Measurements from ENCODE around the gene CD82. TPM values are rescaled to one million over a fixed set of nuclear protein-coding genes. Genes with fewer than 3 reads are reported as not detected.
"Not testable (repeated sequence)": the region's sequence is repeated elsewhere in the genome, so short reads cannot be mapped to it uniquely, and the experiment has no call there.

The CD82 gene
- total RNA-seq, 1 experiment from 2014 or later: 114 TPM

GRCh38 chr11:44658506-44658850 lies 93.0 kb downstream of the CD82 start:
- Mint-ChIP-seq H3K9me3 (ENCODE audit: unreplicated experiment) (no peaks in the 10 kb centered on the region), H3K36me3 (ENCODE audit: insufficient read depth, unreplicated experiment) (no peaks in the 10 kb centered on the region), H3K27ac (ENCODE audit: low read depth, unreplicated experiment) (no peak overlapping the region), H3K4me3 (ENCODE audit: unreplicated experiment) (no peak overlapping the region), H3K4me1 (ENCODE audit: insufficient read depth, unreplicated experiment) (no peaks in the 10 kb centered on the region), H3K27me3 (ENCODE audit: insufficient read depth, unreplicated experiment) (peaks cover 26% of the 10 kb centered on the region)
- TF ChIP-seq CTCF (IDR thresholded peaks at IDR 0.05; ENCODE audit: unreplicated experiment): no peak
- BruUV-seq (replicated peaks): no TSS peak
- intact Hi-C loops (cut with micrococcal nuclease): no loop called here
- ChIA-PET CTCF (interaction anchor here (1.1 kb wide), 1 partner anchor 673 kb away, joined by 3 read pairs; no protein-coding TSS in a partner anchor), POLR2A (no interaction called here)
- DNase-seq (ENCODE audit: unreplicated experiment): no peak

DNA sequence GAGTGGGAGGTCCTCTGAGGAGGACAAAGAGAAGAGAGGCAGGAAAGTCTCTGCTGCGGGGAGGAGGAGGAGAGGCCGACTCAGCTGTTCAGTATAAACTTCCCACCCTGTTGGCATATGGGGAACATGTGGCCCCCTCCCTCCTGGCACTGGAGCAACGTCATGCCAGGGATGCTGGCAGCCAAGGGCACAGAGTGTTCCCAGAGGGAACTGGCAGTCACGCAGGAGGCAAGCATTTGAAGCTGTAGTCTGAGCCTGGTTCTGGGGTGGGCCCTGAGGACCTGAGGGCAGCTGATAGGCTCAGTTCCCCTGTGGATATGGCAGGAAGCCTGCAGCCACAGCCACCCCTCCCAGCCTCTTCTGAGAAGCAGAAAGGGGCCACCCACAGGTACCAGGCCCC lies 94.2 kb downstream of the CD82 start:
- BruUV-seq (replicated peaks): no TSS peak
- H3K27ac Mint-ChIP-seq (ENCODE audit: low read depth, unreplicated experiment): no peak overlapping the region

GRCh38 chr11:44660535-44660934 lies 95.1 kb downstream of the CD82 start:
- H3K36me3 Mint-ChIP-seq (ENCODE audit: insufficient read depth, unreplicated experiment); H3K9me3 Mint-ChIP-seq (ENCODE audit: unreplicated experiment); intact Hi-C loops (cut with micrococcal nuclease); POLR2A ChIA-PET; BruUV-seq (replicated peaks); H3K27ac Mint-ChIP-seq (ENCODE audit: low read depth, unreplicated experiment); H3K4me1 Mint-ChIP-seq (ENCODE audit: insufficient read depth, unreplicated experiment); H3K4me3 Mint-ChIP-seq (ENCODE audit: unreplicated experiment); DNase-seq (ENCODE audit: unreplicated experiment): not testable (repeated sequence)
- CTCF ChIA-PET: interaction anchor here (1.4 kb wide), 1 partner anchor 251 kb away, joined by 3 read pairs; no protein-coding TSS in a partner anchor
- H3K27me3 Mint-ChIP-seq (ENCODE audit: insufficient read depth, unreplicated experiment): peaks cover 32% of the 10 kb centered on the region

More for the DNA sequence above, 94.2 kb downstream of the CD82 start:
- Mint-ChIP-seq H3K9me3 (ENCODE audit: unreplicated experiment) (no peaks in the 10 kb centered on the region), H3K4me3 (ENCODE audit: unreplicated experiment) (no peak overlapping the region), H3K36me3 (ENCODE audit: insufficient read depth, unreplicated experiment) (no peaks in the 10 kb centered on the region), H3K4me1 (ENCODE audit: insufficient read depth, unreplicated experiment) (no peaks in the 10 kb centered on the region), H3K27me3 (ENCODE audit: insufficient read depth, unreplicated experiment) (peaks cover 26% of the 10 kb centered on the region)
- no peak for TF ChIP-seq CTCF (IDR thresholded peaks at IDR 0.05; ENCODE audit: unreplicated experiment)
- DNase-seq (ENCODE audit: unreplicated experiment): no peak
- POLR2A ChIA-PET: no interaction called here
- CTCF ChIA-PET: interaction anchor here (1.4 kb wide), 1 partner anchor 252 kb away, joined by 3 read pairs; no protein-coding TSS in a partner anchor
- intact Hi-C loops (cut with micrococcal nuclease): no loop called here

- no TSS peak for BruUV-seq (replicated peaks)
- POLR2A ChIA-PET: no interaction called here
- intact Hi-C loops (cut with micrococcal nuclease): no loop called here
- Mint-ChIP-seq H3K27ac (ENCODE audit: low read depth, unreplicated experiment) (no peak overlapping the region), H3K36me3 (ENCODE audit: insufficient read depth, unreplicated experiment) (no peaks in the 10 kb centered on the region), H3K4me1 (ENCODE audit: insufficient read depth, unreplicated experiment) (no peaks in the 10 kb centered on the region), H3K27me3 (ENCODE audit: insufficient read depth, unreplicated experiment) (peaks cover 32% of the 10 kb centered on the region), H3K4me3 (ENCODE audit: unreplicated experiment) (no peak overlapping the region), H3K9me3 (ENCODE audit: unreplicated experiment) (no peaks in the 10 kb centered on the region)
- no peak for DNase-seq (ENCODE audit: unreplicated experiment)
- no peak for TF ChIP-seq CTCF (IDR thresholded peaks at IDR 0.05; ENCODE audit: unreplicated experiment)
- CTCF ChIA-PET: interaction anchor here (0.6 kb wide), 1 partner anchor 103 kb away, joined by 3 read pairs; no protein-coding TSS in a partner anchor
These were observed 95.9 kb downstream of the CD82 start for GRCh38 chr11:44661311-44661717.

Other genes starting within 250 kb of the CD82 start
- gene TSPAN18, start 161.3 kb downstream of the CD82 start, total RNA-seq (2022): 0.47 and 0.77 TPM in 2 replicates